Measurements from ENCODE around the gene PLXDC1.

GRCh38 chr17:39063681-39064069 is 87.8 kb downstream of the PLXDC1 start:
- TF ChIP-seq POLR2A (IDR thresholded peaks at IDR 0.05) (no peak), CTCF (IDR thresholded peaks at IDR 0.05) (no peak)
